ENCODE measurements around the gene TRMT61A.
"Not testable (repeated sequence)": the region's sequence is repeated elsewhere in the genome, so short reads cannot be mapped to it uniquely, and the experiment has no call there.

The TRMT61A gene

GRCh38 chr14:103522649-103523574, 6.1 kb upstream of the TRMT61A start, which contains the start of gene CKB:
Gene CKB, minus strand, starts transcription at chr14:103522830. Its CDS starts 337 bp downstream, at chr14:103522493.
- DNase-seq (ENCODE audit: low read depth in 2 of 2), result no peak

DNA sequence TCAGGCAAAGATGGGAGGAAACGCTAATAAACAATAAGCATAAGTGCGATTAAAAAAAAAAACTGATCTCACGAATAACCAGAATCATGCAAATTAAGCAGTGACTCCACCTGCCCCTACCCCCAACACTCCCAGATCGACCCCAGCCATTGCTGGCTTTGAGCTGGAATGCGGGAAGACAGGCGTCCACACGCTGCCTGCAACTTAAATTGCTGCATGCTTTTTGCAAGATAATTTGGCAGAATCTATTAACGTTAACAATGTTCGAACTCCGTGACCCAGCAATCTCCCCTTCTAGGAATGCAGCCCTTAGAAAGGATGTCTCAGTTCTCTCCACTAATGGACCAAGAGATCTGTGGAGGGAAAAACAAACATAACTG, 5.4 kb upstream of the TRMT61A start:
- no peak for DNase-seq (ENCODE audit: low read depth in 2 of 2)

DNA sequence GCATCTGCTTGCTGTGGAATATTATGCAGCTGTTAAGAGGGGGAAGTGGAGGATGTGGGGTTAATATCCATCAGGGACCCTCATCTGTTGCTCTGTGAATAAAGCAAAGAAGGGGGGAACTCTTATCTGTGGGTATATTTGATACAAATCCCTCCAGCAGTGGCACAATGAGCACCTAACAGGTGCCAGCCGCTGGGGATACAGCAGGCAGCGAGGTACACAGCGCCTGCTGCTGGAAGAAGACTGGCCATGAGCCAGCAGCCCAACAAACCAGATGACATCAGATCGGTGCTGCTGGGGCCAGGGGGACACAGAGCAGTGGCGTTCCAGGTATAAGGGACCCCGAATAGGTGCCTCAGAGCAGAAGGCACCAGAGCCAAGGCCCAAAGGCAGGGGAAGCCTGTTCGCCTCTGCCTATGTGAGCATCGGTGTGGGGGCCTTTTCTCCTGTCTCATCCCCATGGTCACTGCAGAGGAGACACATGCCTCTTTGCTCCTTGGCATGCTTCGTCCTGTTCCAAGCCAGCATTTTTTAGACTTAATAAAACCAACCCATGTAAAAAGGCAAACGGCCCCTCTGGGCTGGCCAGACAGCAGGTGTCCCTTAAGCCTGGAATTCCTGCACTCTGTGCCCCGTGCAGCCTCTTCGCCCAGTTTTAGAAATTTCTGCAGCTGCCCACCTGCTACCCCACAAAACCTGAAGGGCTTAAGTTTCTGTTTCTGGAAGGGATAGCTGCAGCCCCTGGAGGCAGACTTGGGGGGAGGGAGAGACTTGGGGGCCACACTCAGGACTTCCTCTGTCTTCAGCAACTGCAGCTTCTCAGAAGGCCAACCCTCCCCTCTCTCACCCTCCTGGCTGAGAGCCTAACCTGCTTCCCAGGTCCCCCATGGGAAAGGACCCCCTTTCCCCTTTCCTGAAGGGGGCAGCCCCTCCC, 4.7 kb upstream of the TRMT61A start:
- DNase-seq (ENCODE audit: low read depth in 2 of 2), result no peak

- DNase-seq (ENCODE audit: low read depth in 2 of 2), result not testable (repeated sequence)
These were observed 3.4 kb upstream of the TRMT61A start for GRCh38 chr14:103525430-103526246.

DNA sequence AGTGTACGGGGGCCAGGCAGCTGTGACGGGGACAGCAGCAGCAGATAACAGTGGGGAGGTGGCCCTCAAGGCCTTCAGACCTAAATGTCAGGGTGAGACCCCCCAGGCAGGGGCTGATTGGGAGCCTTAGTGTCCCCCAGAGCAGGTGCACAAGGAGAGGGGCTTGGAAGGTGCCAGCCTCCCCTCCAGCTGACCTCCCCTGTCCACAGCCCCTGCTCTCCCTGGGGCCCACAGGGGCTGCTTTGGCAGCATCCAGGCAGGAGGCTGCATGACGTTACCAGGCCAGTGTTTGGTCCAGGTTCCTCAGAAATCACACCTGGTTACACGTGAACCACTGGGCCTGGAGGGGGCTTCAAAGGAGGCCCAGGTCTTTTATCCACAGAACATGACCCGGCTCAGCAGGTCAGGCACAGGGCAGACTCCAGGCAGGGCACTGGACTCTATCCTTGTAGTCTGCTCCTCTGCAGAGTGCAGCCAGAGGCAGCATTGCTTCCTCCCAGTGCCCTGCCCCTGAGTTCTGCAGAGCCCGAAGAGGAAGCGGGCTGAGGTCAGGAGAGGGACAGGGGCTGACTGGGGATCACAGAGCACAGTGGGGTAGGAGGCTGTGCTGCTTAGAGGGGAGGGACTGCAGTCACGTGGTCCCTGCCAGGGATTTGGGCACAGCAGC, 2.6 kb upstream of the TRMT61A start:
- no peak for DNase-seq (ENCODE audit: low read depth in 2 of 2)

GRCh38 chr14:103526914-103527248, 2.1 kb upstream of the TRMT61A start:
- DNase-seq (ENCODE audit: low read depth in 2 of 2), result no peak

DNA sequence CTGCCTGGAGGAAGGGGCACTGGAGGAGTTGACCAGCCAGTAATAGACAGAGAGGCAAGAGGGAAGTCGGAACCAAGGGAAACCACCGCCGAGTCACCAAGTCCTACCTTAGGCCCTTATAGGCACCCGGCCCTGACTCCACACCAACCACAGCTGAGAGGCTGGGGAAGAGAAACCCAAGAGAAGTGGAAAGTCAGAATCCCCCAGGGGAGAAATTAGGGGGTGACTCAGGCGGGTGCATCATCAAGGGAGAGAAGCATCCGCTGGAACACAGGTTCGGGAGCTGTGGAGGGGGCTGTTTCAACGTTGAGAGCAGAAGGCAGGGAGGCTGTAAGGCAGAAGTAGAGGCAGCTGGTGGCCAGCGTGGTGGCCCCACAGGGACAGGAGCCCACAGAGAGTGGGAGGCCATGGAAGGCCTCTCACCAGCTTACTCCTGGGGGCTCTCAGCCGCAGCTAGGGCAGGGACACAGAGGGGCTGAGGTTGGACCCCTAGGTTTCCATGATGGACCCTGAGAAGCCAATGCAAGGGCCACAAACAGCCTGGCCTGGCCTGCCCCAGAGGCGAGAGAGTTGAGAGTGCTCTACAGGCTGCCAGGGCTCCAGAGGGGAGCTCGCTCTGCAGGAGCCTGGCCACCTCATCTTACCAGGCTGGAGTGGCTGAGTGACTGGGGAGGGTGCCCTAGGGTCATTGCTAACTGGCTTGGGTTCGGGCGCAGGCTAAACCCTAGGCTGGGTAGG, 1.4 kb upstream of the TRMT61A start:
- DNase-seq (ENCODE audit: low read depth in 2 of 2), result no peak

DNA sequence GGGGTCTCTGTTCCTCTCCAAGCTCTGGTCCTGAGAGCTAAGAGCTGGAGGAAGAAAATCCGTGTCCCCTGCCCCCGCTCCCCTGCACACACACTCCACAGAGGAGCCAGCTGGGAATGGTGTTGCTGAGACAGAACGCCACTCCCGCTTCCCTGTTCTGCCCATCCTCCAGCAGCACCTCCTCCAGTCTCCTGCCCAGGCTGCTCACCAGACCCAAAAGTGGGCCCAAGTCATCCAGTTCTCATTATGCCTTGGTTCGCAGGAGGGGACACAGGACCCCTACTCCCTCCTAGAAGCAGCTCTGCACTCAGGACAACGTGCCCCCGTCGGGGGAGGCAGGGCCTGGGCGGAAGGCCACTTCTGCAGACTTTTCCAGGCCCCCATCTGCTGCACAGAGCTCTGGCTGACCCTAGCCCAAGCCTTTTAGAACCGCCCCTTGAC, 830 bp upstream of the TRMT61A start:
- no peak for DNase-seq (ENCODE audit: low read depth in 2 of 2)

DNA sequence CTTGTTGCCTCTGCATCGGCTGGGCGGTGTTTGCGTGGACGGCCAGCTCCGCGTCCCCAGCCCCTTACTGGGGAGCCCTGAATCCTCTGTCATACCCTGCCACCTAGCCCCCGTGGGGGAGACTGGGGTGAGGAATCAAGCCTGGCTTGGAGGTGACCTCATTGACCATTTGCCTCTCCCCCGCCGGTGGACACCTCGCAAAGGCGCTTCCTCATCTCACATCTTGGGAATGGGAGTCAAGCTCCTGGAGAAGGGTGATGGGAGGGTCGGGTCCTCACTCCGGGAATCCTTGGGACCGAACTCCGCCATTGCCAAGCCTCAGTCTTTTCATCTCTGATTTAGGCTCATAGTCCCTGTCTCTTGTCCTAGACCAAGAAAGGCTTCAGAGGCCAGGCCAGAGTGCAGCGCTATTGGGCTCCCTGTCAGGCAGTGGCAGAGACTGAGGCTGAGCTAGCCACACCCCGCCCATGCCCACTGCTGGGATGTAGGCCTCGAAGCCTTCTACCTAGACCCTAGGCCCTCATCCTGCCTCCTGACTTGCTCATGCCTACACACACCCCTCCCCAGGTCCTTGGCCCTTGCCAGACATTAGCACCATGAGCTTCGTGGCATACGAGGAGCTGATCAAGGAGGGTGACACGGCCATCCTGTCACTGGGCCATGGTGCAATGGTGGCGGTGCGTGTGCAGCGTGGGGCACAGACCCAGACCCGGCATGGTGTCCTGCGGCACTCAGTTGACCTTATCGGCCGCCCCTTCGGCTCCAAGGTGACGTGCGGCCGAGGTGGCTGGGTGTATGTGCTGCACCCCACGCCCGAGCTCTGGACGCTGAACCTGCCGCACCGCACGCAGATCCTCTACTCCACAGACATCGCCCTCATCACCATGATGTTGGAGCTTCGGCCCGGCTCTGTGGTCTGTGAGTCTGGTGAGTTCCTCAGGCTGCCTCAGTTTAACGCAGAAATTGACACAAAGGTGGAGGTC, 678 bp downstream of the TRMT61A start:
- no peak for DNase-seq (ENCODE audit: low read depth in 2 of 2)

DNA sequence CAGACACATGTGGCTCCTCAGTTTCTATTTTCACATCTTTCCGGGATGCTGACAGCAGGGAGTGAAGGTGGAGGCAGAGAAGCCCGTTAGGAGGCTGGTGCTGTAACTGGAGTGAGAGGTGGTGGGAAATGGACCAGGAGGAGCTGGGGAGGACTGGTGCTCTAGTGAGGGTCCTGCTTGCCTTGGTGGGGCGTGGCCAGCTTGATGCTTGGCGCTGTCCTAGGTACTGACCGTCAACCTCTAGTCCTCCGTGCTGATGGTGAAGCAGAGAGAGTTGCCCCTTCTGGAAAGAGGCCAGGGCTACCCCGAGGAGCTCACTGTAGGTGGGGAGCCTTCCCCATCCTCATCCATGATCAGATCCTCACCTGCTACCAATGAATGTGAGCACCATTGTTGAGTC, 1.4 kb downstream of the TRMT61A start:
- DNase-seq (ENCODE audit: low read depth in 2 of 2), result no peak

- no peak for DNase-seq (ENCODE audit: low read depth in 2 of 2)
These were observed 1.8 kb downstream of the TRMT61A start for GRCh38 chr14:103530831-103531230.

DNA sequence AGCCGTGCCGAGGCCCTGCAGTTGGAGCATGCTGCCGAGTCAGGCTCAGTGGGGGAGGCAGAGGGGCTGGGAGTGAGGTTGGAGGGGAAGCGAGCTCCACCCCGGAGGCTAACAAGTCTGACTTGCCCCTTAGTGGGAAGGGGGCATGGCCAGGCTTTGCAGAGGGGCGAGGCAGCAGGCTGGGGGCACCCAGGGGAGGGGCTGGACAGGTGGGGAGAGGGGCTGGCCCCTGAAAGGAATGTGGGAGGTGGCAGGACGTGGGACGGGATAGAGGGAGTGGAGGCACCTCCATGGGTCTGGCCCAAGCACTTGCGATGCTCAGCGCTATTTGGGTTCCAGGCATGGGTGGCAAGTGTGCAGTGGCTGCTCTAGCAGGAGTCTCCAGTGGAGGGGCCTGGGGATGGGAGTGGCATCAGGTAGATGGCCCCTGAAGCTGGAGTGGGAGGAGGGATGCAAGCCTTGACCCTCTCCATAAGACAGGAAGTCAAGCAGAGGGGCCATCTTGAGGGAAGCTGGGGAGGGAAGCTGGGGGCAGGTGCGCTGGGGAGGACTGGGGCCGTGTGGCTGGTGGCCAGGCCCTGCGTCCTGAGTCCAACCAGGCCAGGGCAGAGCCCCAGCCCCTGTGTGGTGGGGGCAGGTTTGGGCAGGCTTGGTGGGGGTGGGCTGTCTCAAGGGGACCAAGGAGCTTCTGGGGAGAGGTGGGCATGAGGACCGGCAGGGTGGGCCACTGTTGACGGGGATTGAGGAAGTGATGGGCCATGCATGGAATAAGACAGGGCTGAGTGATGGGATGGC, 2.6 kb downstream of the TRMT61A start:
- no peak for DNase-seq (ENCODE audit: low read depth in 2 of 2)

DNA sequence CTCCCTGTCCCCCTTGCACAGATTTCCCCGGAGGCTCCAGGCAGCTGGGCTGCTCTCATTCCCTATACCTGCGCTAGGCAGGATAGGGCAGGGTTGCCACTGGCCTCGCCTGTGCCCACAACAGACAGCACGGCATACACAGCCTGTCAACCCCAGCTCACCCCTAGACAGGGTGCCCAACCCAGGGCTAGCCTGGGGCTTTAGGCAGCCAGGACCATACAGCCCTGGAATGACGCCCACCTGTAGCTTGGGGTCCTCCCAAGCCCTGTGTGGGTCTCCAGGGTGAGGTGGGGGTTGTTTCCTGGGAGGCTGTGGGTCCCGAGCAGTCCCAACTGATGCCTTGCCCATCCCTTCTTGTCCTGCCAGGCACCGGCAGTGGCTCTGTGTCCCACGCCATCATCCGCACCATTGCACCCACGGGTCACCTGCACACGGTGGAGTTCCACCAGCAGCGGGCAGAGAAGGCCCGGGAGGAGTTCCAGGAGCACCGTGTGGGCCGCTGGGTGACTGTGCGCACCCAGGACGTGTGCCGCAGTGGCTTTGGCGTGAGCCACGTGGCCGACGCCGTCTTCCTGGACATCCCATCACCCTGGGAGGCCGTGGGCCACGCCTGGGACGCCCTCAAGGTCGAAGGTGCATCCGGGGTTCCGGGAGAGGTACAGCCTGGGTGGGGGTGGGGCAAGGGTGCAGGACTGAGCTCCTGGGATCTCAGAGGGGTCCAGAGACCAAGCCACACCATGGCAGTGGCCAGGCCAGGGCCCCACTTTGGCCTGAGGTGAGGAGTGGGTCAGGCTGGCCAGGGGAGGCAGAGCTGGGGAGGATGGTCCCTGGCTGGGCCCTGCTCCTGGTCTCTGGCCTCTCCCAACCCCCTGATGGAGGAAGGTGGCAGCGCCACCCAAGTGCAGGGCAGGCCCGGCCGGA, 3.5 kb downstream of the TRMT61A start:
- DNase-seq (ENCODE audit: low read depth in 2 of 2), result no peak

GRCh38 chr14:103533137-103533998, 4.4 kb downstream of the TRMT61A start:
- no peak for DNase-seq (ENCODE audit: low read depth in 2 of 2)

- DNase-seq (ENCODE audit: low read depth in 2 of 2), result no peak
These were observed 5.1 kb downstream of the TRMT61A start for GRCh38 chr14:103533999-103534575.

- no peak for DNase-seq (ENCODE audit: low read depth in 2 of 2)
These were observed 5.6 kb downstream of the TRMT61A start for GRCh38 chr14:103534576-103535061.

Data from stimulated activated CD4-positive, alpha-beta T cell treated with anti-CD3 and anti-CD28 coated beads, Interleukin-1b, Interleukin-23, amount 100 ng/mL, for 1 hour (primary cell).